NCI-H146 treated with DMSO at 0.1 percent for 48 hours (cell line): ENCODE data around the gene SURF4.

Experiments
- DNase-seq: peaks from one replicate; lab custom pipeline; 2025; ENCODE audit not compliant: unreplicated experiment; lab: John Stamatoyannopoulos, UW

Gene SURF4

DNA sequence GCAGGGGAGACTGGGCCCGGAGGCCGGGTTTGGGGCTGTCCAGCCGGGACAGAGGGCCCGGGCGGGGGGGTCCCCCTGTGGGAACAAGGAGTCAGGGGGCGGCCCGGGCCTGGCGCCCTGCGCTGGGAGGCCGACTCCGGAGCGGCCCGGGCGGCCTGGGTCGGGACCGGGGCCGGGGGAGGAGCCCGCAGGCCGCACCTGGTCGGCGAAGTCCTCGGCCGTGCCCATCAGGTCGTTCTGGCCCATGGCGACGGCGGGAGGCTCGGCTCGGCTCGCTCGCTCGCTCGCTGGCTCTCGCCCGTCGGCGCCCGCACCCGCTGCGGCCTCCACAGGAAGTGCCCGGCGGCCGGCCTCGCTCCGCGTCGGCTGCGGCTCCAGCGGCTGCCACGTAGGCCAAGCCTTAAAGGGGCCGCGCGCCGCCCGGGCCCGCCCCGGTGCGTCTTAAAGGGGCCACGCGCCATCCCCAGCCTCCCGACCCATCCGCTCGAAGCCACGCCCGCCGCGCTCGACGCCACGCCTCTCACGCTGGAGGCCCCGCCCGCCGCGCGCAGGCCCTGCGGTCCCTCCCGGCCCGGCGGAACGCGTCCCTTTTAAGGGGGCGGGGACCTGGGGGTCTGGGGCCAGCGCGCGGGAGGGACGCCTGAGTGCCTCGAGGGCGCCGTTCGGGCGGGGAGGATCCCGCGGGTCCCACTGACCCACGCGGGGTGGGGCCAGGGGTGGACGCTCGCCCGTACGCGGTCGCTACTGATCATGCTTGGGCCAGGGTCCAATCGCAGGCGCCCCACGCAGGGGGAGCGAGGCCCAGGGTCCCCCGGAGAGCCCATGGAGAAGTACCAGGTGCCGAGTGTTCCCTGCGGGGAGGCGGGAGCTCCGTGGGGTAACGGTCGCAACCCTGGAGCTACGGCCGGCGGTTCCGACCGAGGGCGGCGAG, at the start of gene SURF4, which contains the start of gene STKLD1:
Gene SURF4 (minus strand): TSS at position 337 of the 931 bp plus-strand sequence. CDS start 91 bp downstream, at position 246.
Gene STKLD1 (plus strand): TSS at position 643 of the 931 bp plus-strand sequence. CDS start 108 bp downstream, at position 751.
- peak; percentile 64 for DNase-seq

- no peak for DNase-seq
Measured at GRCh38 chr9:133425049-133425632, 49.3 kb upstream of the SURF4 start.

- no peak for DNase-seq
Measured at GRCh38 chr9:133424187-133424586, 48.3 kb upstream of the SURF4 start.

- no peak for DNase-seq
Measured at GRCh38 chr9:133423216-133423615, 47.4 kb upstream of the SURF4 start.

- no peak for DNase-seq
Measured at GRCh38 chr9:133421615-133422542, 46.0 kb upstream of the SURF4 start, which contains the start of gene ADAMTS13. Gene ADAMTS13 (plus strand): TSS chr9:133422367. CDS start chr9:133422444, 77 bp downstream.

GRCh38 chr9:133420392-133420827, 44.5 kb upstream of the SURF4 start:
- no peak for DNase-seq

DNA sequence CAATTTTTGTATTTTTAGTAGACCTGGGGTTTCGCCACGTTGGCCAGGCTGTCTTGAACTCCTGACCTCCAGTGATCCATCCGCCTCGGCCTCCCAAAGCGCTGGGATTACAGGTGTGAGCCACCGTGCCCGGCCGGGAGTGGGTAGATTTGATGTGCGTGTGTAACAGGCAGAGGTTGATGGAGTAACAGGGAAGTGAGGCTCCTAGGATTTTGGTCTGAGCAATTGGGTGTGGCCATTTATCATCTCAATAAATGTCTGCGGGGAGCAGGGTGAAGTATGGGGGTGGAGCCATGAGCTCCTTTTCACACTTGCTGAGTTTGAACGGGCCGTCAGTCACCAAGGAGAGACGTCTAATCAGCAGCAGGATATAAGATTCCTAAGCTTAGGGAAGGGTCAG, 43.1 kb upstream of the SURF4 start:
- no peak for DNase-seq

- DNase-seq = peak; percentile 35
Measured at GRCh38 chr9:133417541-133418461, 41.9 kb upstream of the SURF4 start, which contains the start of gene REXO4. Gene REXO4 (minus strand): TSS chr9:133418010. CDS start chr9:133417844, 166 bp downstream.

GRCh38 chr9:133415170-133415569, 39.3 kb upstream of the SURF4 start:
- no peak for DNase-seq

- no peak for DNase-seq
Measured at GRCh38 chr9:133408042-133408441, 32.2 kb upstream of the SURF4 start.

GRCh38 chr9:133406480-133407307, 30.8 kb upstream of the SURF4 start:
- no peak for DNase-seq

- no peak for DNase-seq
Measured at GRCh38 chr9:133405508-133406438, 29.9 kb upstream of the SURF4 start.

- DNase-seq = no peak
Measured at GRCh38 chr9:133404454-133405002, 28.7 kb upstream of the SURF4 start.

DNA sequence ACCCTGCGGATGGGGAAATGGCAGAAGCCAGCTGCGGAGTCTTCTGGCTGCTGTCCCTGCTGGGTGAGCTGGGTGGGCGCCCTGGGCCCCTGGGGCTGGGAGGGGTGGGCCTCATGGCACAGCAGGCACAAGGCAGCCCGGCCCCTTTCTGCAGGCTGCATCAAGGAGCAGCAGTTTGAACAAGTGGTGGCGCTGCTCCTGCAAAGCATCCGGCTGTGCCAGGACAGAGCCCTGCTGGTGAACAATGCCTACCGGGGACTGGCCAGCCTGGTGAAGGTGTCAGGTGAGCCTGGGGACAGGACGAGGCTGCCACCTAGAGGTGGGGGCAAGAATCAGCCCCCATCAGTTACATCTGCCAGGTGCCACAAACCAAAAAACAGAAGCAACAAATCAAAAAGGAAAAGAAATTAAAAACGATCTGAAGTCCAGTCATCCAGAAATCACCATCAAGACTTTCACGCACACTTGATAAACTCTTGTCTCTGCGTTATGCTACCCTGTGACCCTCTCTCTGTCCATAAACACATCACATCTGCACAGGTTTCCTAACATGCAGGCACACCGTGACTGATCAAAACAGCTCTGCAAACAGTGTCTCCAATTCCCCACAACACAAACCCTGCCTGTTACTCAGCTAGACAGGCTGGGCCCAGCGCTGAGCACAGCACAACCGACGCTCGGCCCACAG, 28.1 kb upstream of the SURF4 start:
- no peak for DNase-seq

- DNase-seq = no peak
Measured at GRCh38 chr9:133402689-133403088, 26.8 kb upstream of the SURF4 start.

- DNase-seq = no peak
Measured at GRCh38 chr9:133401588-133401987, 25.7 kb upstream of the SURF4 start.

DNA sequence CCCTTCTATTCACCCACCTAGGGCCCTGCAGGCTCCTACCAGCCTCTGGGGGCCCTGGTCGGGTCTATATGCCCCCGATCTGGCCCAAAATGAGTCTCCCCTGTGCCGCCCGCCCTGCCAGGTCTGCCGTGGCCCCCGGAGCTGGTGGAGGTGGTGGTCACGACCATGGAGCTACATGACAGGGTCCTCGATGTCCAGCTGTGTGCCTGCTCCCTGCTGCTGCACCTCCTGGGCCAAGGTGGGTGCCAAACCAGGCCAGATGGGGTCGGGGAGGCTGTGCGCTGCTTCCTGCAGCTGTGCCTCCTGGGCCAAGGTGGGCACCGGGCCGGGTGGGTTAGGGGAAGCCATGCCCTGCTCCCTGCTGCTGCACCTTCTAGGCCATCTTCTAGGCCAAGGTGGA, 24.4 kb upstream of the SURF4 start:
- no peak for DNase-seq
